ENCODE measurements around the gene CTCFL.

GRCh38 chr20:57566399-57566798 is 41.5 kb upstream of the CTCFL start:
- no peak for TF ChIP-seq CTCF (IDR thresholded peaks at IDR 0.05)
- no peak for TF ChIP-seq POLR2A (IDR thresholded peaks at IDR 0.05)
